Stomach (tissue), 4 donors: ENCODE results near the gene WDR12.

Experiments used
- CTCF ChIP-seq, 7 experiments: fragments of 450-650 bp in 4 of 7; fragments of 200-600 bp in 3 of 7; sonication (generic) in 3 of 7; IDR thresholded peaks; one replicate each; pipeline ENCODE4 v1.5.1; 2016 to 2019; ENCODE audit warnings: antibody characterized with exemption in 7 of 7, control low read depth in 2 of 7, mild to moderate bottlenecking in 1 of 7
- EP300 ChIP-seq: sonication (generic); formaldehyde crosslinking; IDR thresholded peaks from one replicate; pipeline ENCODE4 v1.6.1; 2017; ENCODE audit warnings: antibody characterized with exemption
- POLR2A ChIP-seq, 4 donors: fragments of 450-650 bp; IDR thresholded peaks; one replicate each; pipeline ENCODE4 v1.6.1; 2016; ENCODE audit warnings: antibody characterized with exemption in 4 of 4, control low read depth in 2 of 4, mild to moderate bottlenecking in 1 of 4, moderate library complexity in 1 of 4
- POLR2AphosphoS5 ChIP-seq, 3 donors: sonication (generic); formaldehyde crosslinking; IDR thresholded peaks; one replicate each; pipeline ENCODE4 v1.6.1; 2016; ENCODE audit warnings: antibody characterized with exemption in 3 of 3

DNA sequence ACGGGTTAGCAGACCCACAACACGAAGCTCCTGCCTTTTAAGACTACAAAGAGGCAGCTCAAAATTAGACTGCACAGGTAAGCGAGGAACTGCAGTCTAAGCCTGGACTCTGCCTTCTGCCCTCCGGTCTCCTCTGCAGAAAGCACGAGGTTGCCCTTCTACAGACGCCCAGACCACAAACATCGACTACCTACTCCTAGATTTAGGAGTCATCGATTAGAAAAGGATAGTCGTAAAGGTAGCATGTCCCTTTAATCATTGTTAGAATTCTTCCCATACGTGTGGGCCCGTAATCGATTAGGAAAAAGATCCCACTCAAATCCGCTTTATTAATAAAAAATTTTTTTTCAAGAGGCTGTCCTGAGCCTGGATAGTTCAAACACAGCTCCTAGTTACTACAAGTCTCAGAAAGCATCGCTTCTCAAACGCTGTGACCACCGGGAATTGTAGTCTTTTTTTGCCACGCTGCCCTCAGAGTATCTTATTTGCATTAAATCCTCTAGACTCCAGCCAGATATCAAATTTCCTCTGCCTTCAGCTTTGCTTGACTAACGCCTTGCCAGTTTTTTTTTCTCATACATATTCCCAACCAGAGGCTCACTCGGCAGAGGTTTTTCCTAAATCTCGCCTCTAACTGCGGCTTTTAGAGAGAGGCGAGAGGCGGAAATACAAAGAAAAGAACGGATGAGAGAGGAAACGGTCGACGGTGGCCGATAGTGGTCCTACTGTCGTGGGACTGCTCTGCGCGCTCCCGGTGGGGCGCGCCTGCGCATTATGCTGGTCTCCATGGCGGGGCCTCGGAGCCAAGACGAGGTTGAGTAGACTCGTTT lies at the start of gene WDR12, which contains the start of gene CARF:
- TF ChIP-seq CTCF (IDR thresholded peaks at IDR 0.05) (no peak), EP300 (no peak), POLR2A (IDR thresholded peaks at IDR 0.05) (no peak), POLR2AphosphoS5 (IDR thresholded peaks at IDR 0.05) (peak; percentile 61 to 91 (median 82))
